Brain microvascular endothelial cell (primary cell): ENCODE results near the gene FAH.

Experiments
- DNase-seq: peaks from one replicate; pipeline ENCODE4 v3.0.0-alpha.2; 2020
- H3K27ac ChIP-seq: fragments of 250-450 bp; sonication (Bioruptor Pico); 2 replicates; pipeline ENCODE4 v1.5.1; 2020; ENCODE audit warnings: mild to moderate bottlenecking, moderate library complexity
- H3K27me3 ChIP-seq: fragments of 250-450 bp; sonication (Bioruptor Pico); replicated peaks from 2 replicates; pipeline ENCODE4 v1.5.1; 2020; ENCODE audit warnings: mild to moderate bottlenecking
- H3K36me3 ChIP-seq: fragments of 250-450 bp; sonication (Bioruptor Pico); replicated peaks from 2 replicates; pipeline ENCODE4 v1.5.1; 2020; ENCODE audit warnings: mild to moderate bottlenecking
- H3K4me3 ChIP-seq: 2 replicates; pipeline ENCODE4 v1.5.1; 2011; ENCODE audit warnings: low read depth, mild to moderate bottlenecking, control low read depth, low read length, moderate library complexity
- CTCF ChIP-seq: IDR thresholded peaks from 2 replicates; pipeline ENCODE4 v1.5.1; 2011; ENCODE audit warnings: low read depth, mild to moderate bottlenecking, moderate library complexity, low read length, control low read depth, inconsistent platforms; ENCODE audit errors: missing control alignments
- in situ Hi-C: cut with HindIII; loops from 2 replicates; pipeline ENCODE4 v1.10.0; 2017; ENCODE audit warnings: low sequenced_read_pairs, low pct_ligation_motif_present

FAH gene

GRCh38 chr15:80191897-80192595 is 39.2 kb downstream of the FAH start:
- in situ Hi-C loops = no loop called here
- DNase-seq = no peak
- no peak overlapping the region for H3K27ac ChIP-seq

DNA sequence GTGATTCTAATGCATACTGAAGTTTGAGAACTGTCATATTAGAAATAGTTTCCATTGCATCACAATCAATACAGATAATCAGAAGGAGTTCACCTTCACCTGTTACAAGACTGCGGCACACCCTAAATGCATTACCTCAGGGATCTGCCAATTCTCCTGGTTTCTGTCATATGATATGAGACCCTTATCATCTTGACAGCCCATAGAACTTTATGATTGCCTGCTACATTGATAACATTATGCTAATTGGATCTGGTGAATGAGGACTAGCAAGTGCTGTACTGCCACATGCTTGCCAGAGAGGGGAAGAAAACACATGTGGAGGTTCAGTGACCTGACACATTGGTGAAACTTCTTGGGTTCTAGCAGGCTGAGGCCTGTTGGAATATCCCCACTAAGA is 41.4 kb downstream of the FAH start:
- TF ChIP-seq CTCF = no peak
- no peak for DNase-seq
- Histone ChIP-seq H3K27ac (no peak overlapping the region), H3K36me3 (no peaks in the 10 kb centered on the region), H3K4me3 (no peak overlapping the region), H3K27me3 (no peaks in the 10 kb centered on the region)
- in situ Hi-C loops = no loop called here

More at GRCh38 chr15:80191897-80192595, 39.2 kb downstream of the FAH start:
- no peak overlapping the region for H3K4me3 ChIP-seq
- no peak for TF ChIP-seq CTCF
- H3K27me3 ChIP-seq = no peaks in the 10 kb centered on the region
- peaks cover 2% of the 10 kb centered on the region for H3K36me3 ChIP-seq

GRCh38 chr15:80194914-80195313 is 42.1 kb downstream of the FAH start:
- in situ Hi-C loops = no loop called here
- Histone ChIP-seq H3K36me3 (no peaks in the 10 kb centered on the region), H3K4me3 (no peak overlapping the region), H3K27ac (no peak overlapping the region), H3K27me3 (no peaks in the 10 kb centered on the region)
- TF ChIP-seq CTCF = no peak
- DNase-seq = no peak

DNA sequence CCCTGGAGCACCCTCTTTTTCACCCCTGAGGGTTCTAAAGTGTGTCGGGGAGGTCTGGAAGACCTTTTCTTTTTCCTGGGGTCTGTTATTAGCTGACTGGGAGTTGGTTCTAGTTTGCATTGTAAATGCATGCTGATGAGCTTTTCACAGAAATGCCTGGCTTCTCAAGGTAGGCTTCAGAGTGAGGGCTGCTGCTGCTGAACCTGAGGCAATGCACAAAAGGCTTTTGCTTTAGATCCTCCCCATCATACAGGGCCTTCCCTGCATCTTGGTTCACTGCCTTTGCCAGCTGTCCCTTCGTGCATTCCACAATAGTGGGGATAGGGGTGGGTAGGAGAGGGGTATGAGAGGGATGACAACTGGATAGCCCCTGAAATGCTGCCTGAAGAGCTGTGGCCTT is 46.6 kb downstream of the FAH start:
- H3K36me3 ChIP-seq = no peaks in the 10 kb centered on the region
- TF ChIP-seq CTCF = no peak
- no peak for DNase-seq
- in situ Hi-C loops = no loop called here
- no peak overlapping the region for H3K27ac ChIP-seq
- H3K27me3 ChIP-seq = no peaks in the 10 kb centered on the region
- no peak overlapping the region for H3K4me3 ChIP-seq

GRCh38 chr15:80199869-80200268 is 47.1 kb downstream of the FAH start:
- no peak for DNase-seq
- no peak overlapping the region for H3K4me3 ChIP-seq
- in situ Hi-C loops = no loop called here

More at GRCh38 chr15:80199869-80200268, 47.1 kb downstream of the FAH start:
- Histone ChIP-seq H3K27me3 (no peaks in the 10 kb centered on the region), H3K27ac (no peak overlapping the region), H3K36me3 (no peaks in the 10 kb centered on the region)
- no peak for TF ChIP-seq CTCF
